Right atrium auricular region (tissue), 2 donors: ENCODE measurements around the gene RIPOR3. TPM values are rescaled to one million over a fixed set of nuclear protein-coding genes. Genes with fewer than 3 reads are reported as not detected.

Source experiments
- DNase-seq: peaks from one replicate; pipeline ENCODE4 v3.0.0-alpha.2; 2019; ENCODE audit warnings: low spot score
- H3K27ac ChIP-seq, 2 donors: fragments of 200-600 bp; sonication (generic); 1 replicate in 1 of 2; 2 replicates in 1 of 2; pipeline ENCODE4 v1.5.1; 2016 to 2019
- H3K27me3 ChIP-seq, 2 donors: fragments of 200-600 bp; sonication (generic); one replicate each; pipeline versions ENCODE4 v1.5.1 to v1.6.0; 2017 to 2019
- H3K36me3 ChIP-seq: fragments of 200-600 bp; sonication (generic); one replicate; pipeline ENCODE4 v1.5.1; 2016
- H3K4me1 ChIP-seq, 2 donors: fragments of 200-600 bp; sonication (generic); one replicate each; pipeline versions ENCODE4 v1.5.1 to v1.6.0; 2017 to 2019
- H3K4me3 ChIP-seq, 2 donors: fragments of 200-600 bp; sonication (generic); 1 replicate in 1 of 2; 2 replicates in 1 of 2; pipeline ENCODE4 v1.5.1; 2017 to 2019; ENCODE audit warnings: mild to moderate bottlenecking in 1 of 2, moderate library complexity in 1 of 2
- H3K9me3 ChIP-seq, 2 donors: fragments of 200-600 bp; sonication (generic); one replicate each; pipeline ENCODE4 v1.5.1; 2019
- total RNA-seq, 2 donors: library from RNA; depleted of rRNA; stranded (reverse); fragments of >200 nt; gene quantifications; one replicate each; pipeline ENCODE4 v1.1.0, GENCODE V29; 2016
- TF ChIP-seq, protein P1 (sequence below), 2 donors: fragments of 200-600 bp; sonication (generic); IDR thresholded peaks; one replicate each; pipeline ENCODE4 v1.5.1; 2019; ENCODE audit warnings: antibody characterized with exemption in 2 of 2

RIPOR3 gene
- total RNA-seq, 2 donors from 2014 or later: 2.9 to 4.7 TPM

DNA sequence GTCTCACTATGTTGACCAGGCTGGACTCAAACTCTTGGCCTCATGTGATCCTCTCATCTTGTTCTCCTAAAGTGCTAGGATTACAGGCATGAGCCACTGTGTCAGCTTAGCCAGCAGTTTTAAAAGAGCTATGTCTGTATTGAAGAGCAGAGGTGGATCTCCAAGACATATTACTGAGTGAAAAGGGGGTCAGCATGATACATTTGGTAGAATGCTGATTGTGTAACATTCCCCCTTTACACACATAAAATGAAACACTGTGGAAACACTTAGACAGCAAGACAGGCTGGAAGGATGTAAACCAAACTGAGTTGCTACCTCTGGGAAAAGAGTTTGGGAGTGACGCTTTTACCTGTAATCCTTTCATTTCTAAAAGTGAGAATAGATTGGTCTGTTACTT, 1.7 kb upstream of the RIPOR3 start:
- TF ChIP-seq, protein P1, sequence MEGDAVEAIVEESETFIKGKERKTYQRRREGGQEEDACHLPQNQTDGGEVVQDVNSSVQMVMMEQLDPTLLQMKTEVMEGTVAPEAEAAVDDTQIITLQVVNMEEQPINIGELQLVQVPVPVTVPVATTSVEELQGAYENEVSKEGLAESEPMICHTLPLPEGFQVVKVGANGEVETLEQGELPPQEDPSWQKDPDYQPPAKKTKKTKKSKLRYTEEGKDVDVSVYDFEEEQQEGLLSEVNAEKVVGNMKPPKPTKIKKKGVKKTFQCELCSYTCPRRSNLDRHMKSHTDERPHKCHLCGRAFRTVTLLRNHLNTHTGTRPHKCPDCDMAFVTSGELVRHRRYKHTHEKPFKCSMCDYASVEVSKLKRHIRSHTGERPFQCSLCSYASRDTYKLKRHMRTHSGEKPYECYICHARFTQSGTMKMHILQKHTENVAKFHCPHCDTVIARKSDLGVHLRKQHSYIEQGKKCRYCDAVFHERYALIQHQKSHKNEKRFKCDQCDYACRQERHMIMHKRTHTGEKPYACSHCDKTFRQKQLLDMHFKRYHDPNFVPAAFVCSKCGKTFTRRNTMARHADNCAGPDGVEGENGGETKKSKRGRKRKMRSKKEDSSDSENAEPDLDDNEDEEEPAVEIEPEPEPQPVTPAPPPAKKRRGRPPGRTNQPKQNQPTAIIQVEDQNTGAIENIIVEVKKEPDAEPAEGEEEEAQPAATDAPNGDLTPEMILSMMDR (IDR thresholded peaks at IDR 0.05): no peak
- H3K9me3 ChIP-seq: no peaks in the 10 kb centered on the region
- H3K36me3 ChIP-seq: no peaks in the 10 kb centered on the region
- H3K4me1 ChIP-seq: peaks cover 0 to 39% of the 10 kb centered on the region in 2 donors
- H3K27me3 ChIP-seq: no peaks in the 10 kb centered on the region
- no peak overlapping the region for H3K27ac ChIP-seq
- no peak for DNase-seq
- no peak overlapping the region for H3K4me3 ChIP-seq

DNA sequence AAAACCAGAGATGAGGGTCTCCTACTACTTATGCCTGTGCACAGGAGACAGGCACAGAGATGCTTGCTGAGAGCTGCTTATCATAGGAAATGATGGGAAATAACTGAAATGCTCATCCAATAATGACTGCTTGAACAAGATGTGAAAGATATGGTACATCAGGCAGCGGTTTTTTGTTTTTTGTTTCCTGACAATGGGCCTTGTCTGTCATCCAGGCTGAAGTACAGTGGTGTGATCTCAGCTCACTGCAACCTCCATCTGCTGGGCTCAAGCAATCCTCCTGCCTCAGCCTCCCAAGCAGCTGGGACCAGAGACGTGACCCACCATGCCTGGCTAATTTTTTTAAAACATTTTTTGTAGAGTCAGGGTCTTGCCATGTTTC, 1.2 kb upstream of the RIPOR3 start:
- peaks cover 0 to 39% of the 10 kb centered on the region in 2 donors for H3K4me1 ChIP-seq
- TF ChIP-seq, protein P1 (IDR thresholded peaks at IDR 0.05): no peak
- no peak overlapping the region for H3K4me3 ChIP-seq
- DNase-seq: no peak
- H3K36me3 ChIP-seq: no peaks in the 10 kb centered on the region
- no peaks in the 10 kb centered on the region for H3K27me3 ChIP-seq
- H3K9me3 ChIP-seq: no peaks in the 10 kb centered on the region
- H3K27ac ChIP-seq: no peak overlapping the region

DNA sequence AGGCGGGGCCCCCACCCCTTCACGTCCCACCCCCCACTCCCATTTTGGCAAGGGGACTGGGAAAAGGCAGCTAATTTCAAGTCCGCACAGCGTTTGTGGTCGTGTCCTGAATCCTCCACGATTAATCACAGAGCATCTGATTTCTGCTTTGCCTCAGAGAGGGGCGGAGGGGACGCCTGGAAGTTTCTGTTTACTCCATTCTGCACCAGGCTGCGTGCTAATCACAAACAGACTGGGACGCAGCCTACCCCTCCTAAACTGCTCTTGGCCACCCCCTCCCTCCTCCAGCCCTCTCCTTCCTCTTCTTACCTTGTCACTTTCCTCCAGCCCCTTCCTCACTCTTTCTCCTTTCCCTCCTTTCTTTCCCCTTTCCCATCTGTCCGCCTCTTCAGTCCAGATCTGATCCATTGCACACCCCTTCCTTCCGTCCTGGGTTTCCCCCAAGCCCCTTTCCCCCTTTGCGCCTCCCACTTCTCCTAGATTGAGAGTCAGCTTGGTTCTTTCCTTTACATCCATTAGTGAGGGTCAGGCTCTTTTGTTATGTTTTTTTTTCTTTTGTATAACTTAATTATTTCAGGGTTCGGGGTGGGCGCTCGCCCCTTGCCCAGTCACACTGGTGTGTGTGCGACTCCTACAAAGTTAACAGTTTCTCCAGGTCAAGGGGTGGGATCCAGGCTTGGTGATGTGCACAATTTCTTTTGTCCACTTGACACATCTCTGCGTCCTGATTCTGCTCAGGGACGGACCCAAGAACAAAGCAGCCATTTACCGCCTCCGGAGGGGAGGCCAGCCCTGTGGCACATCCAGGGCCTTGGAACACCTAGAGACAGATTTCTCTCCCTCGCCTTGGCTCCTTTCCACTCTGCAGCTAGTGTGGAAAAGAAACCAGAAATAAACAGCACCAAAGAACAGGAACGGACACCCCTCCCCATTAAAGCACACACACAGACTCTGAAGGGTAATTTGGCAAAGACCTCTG, 520 bp upstream of the RIPOR3 start:
- Histone ChIP-seq H3K27me3 (no peaks in the 10 kb centered on the region), H3K9me3 (no peaks in the 10 kb centered on the region), H3K27ac (peak overlapping the region; percentile 38 to 42), H3K4me1 (peaks cover 0 to 39% of the 10 kb centered on the region in 2 donors), H3K36me3 (no peaks in the 10 kb centered on the region), H3K4me3 (peak overlapping the region; percentile 38 to 52)
- DNase-seq: no peak
- TF ChIP-seq, protein P1 (IDR thresholded peaks at IDR 0.05): no peak

DNA sequence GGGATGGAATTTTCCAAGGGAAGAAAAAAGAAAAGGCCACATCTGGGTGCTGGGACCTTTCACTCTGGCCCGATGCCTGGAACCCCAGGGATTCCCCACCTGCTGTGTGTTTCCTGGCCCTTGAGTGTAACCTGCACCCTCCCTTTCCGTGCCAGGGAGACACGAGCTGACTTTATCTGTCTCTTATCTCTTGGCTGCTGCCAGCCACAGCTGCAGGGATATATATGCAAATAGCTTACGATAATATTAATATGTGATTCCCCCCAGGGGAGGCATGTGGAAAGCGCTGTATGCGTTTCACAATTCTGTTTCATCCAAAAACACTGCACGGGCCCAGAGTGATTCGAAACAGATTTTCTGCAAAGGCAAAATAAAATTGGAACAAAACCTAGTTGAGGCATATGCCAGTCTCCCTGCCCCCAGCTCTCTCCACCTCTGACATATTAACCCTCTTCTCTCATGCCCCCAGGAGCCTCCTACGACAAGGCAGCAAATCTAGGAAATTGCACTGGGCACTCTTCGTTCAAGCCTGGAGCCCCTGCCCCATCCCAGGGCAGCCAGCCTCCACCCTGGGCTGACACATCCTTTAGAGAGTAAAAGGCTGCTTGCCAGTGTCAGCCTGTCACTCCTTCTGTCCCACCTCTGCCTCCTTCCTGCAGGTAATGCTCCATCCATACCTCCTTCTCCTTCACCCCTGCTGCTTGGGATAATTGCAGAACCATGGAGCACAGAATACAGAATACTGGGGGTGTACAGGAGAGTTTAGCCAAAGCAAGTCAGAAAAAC, 1.3 kb downstream of the RIPOR3 start:
- Histone ChIP-seq H3K9me3 (no peaks in the 10 kb centered on the region), H3K27ac (no peak overlapping the region), H3K4me1 (peaks cover 0 to 29% of the 10 kb centered on the region in 2 donors), H3K27me3 (no peaks in the 10 kb centered on the region), H3K4me3 (peak overlapping the region; percentile 38 to 52), H3K36me3 (no peaks in the 10 kb centered on the region)
- TF ChIP-seq, protein P1 (IDR thresholded peaks at IDR 0.05): no peak
- DNase-seq: no peak

DNA sequence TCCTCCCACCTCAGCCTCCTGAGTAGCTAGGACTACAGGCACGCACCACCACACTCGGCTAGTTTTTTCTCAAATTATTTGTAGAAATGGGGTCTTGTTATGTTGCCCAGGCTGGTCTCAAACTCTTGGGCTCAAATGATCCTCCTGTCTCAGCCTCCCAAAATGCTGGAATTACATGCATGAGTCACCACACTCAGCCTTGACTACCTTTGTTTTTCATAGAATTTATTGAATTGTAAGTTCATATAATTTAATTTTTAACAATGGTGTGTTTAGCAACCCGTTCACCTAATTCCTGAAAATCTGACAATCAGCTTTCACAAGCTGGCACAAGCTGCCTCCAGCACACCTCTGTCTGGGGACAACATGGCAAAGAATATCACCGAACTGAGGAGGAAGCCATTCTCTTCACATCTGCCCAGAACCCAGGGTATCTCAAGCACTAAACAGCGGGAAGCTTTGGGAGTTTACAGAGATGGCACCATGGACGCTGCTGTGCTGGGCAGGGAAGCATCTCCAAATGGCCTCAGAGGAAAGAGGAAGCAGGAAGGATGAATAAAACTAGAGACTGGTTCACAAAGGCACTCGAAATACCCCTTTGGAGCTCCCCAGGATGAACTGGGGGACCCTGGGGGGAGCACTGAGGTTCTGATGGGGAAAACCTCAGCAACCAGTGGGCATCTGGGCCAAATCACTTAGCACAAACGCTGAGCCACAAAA, 2.9 kb downstream of the RIPOR3 start:
- Histone ChIP-seq H3K27me3 (no peaks in the 10 kb centered on the region), H3K4me1 (peaks cover 0 to 25% of the 10 kb centered on the region in 2 donors), H3K9me3 (no peaks in the 10 kb centered on the region), H3K27ac (no peak overlapping the region), H3K36me3 (no peaks in the 10 kb centered on the region), H3K4me3 (no peak overlapping the region)
- TF ChIP-seq, protein P1 (IDR thresholded peaks at IDR 0.05): no peak
- DNase-seq: no peak
